H1 (cell line): Measurements from ENCODE around the gene SIGLEC12. TPM values are rescaled to one million over a fixed set of nuclear protein-coding genes. Genes with fewer than 3 reads are reported as not detected.

Experiments used
- CTCF ChIA-PET: fragments of 300-600 bp; sonication (Branson Sonifier 250); formaldehyde crosslinking; loops from one replicate; lab custom pipeline; 2021; ENCODE audit not compliant: partially characterized antibody; lab: Charles Lee
- POLR2A ChIA-PET: fragments of 300-600 bp; sonication (Branson Sonifier 250); formaldehyde crosslinking; loops from one replicate; lab custom pipeline; 2021; ENCODE audit warnings: inconsistent platforms; ENCODE audit not compliant: partially characterized antibody; lab: Charles Lee
- DNase-seq, 2 experiments: peaks; one replicate each; pipeline versions ENCODE4 v3.0.0 to v3.0.0-alpha.2; 2010 to 2022; ENCODE audit warnings: low spot score in 2 of 2, low read depth in 1 of 2, mixed read lengths in 1 of 2
- FAIRE-seq: peaks from 2 replicates; lab custom pipeline; 2011; peaks lifted over from hg19 to GRCh38; lab: Jason Lieb, UNC
- H2AFZ ChIP-seq: 2 replicates; pipeline ENCODE4 v1.8.1; 2012; ENCODE audit warnings: low read length, inconsistent platforms
- H2AK5ac ChIP-seq: 2 replicates; pipeline ENCODE4 v1.6.1; 2013; ENCODE audit warnings: low read depth, low read length
- H2BK120ac ChIP-seq: replicated peaks from 2 replicates; pipeline ENCODE3; 2013; ENCODE audit warnings: low read depth, low read length, inconsistent platforms
- H2BK12ac ChIP-seq: 2 replicates; pipeline ENCODE4 v1.6.1; 2013; ENCODE audit warnings: low read depth, low read length
- H2BK15ac ChIP-seq: 2 replicates; pipeline ENCODE4 v1.6.1; 2013; ENCODE audit warnings: low read length
- H2BK20ac ChIP-seq: 2 replicates; pipeline ENCODE4 v1.6.1; 2013; ENCODE audit warnings: low read length
- H2BK5ac ChIP-seq: 2 replicates; pipeline ENCODE4 v1.6.1; 2013; ENCODE audit warnings: low read depth, low read length
- H3K14ac ChIP-seq: 2 replicates; pipeline ENCODE4 v1.6.1; 2013; ENCODE audit warnings: inconsistent platforms; ENCODE audit not compliant: insufficient read length
- H3K18ac ChIP-seq: 2 replicates; pipeline ENCODE4 v1.6.1; 2013; ENCODE audit warnings: low read length; ENCODE audit errors: extremely low read depth
- H3K23ac ChIP-seq: 2 replicates; pipeline ENCODE4 v1.6.1; 2013; ENCODE audit warnings: inconsistent platforms; ENCODE audit not compliant: insufficient read length
- H3K23me2 ChIP-seq: 2 replicates; pipeline ENCODE4 v1.6.1; 2013; ENCODE audit warnings: low read depth, low read length
- H3K27ac ChIP-seq: 2 replicates; pipeline ENCODE4 v1.6.1; 2011; ENCODE audit warnings: low read depth, low read length, inconsistent platforms
- H3K27me3 ChIP-seq, 4 experiments: replicated peaks in 1 of 4; 1 replicate in 1 of 4; 2 replicates in 3 of 4; pipeline versions ENCODE4 v1.6.1 to v1.8.1; 2011 to 2013; ENCODE audit warnings: low read length in 3 of 4, mild to moderate bottlenecking in 3 of 4, inconsistent platforms in 2 of 4, mixed read lengths in 2 of 4, moderate library complexity in 1 of 4; ENCODE audit not compliant: control insufficient read depth in 3 of 4, insufficient read depth in 3 of 4; ENCODE audit errors: extremely low read depth in 1 of 4
- H3K36me3 ChIP-seq, 4 experiments: 2 replicates each; pipeline versions ENCODE4 v1.6.1 to v1.8.1; 2011 to 2013; ENCODE audit warnings: mild to moderate bottlenecking in 4 of 4, low read length in 3 of 4, moderate library complexity in 2 of 4, control low read depth in 1 of 4, inconsistent platforms in 1 of 4; ENCODE audit not compliant: insufficient read depth in 4 of 4, control insufficient read depth in 2 of 4
- H3K4ac ChIP-seq: replicated peaks from 2 replicates; pipeline ENCODE3; 2013; ENCODE audit warnings: low read length, low read depth, mixed read lengths, inconsistent platforms; ENCODE audit not compliant: insufficient read length
- H3K4me1 ChIP-seq, 4 experiments: replicated peaks in 1 of 4; 1 replicate in 1 of 4; 2 replicates in 3 of 4; pipeline versions ENCODE4 v1.6.1 to v1.8.1; 2011 to 2013; ENCODE audit warnings: low read length in 3 of 4, inconsistent platforms in 2 of 4, mixed read lengths in 1 of 4; ENCODE audit not compliant: insufficient read depth in 4 of 4, control insufficient read depth in 3 of 4
- H3K4me2 ChIP-seq, 2 experiments: 2 replicates each; pipeline versions ENCODE4 v1.6.1 to v1.8.1; 2011 to 2013; ENCODE audit warnings: low read depth in 2 of 2, low read length in 2 of 2, control low read depth in 1 of 2, inconsistent platforms in 1 of 2, mild to moderate bottlenecking in 1 of 2; ENCODE audit not compliant: insufficient read depth in 1 of 2
- H3K4me3 ChIP-seq, 4 experiments: fragments of 200-600, 300-600 bp in 1 of 4; sonication (generic), shearing (Covaris generic), sonication (Bioruptor Twin) in 1 of 4; 2 replicates each; pipeline versions ENCODE4 v1.5.1 to v1.8.1; 2011 to 2016; ENCODE audit warnings: low read length in 4 of 4, low read depth in 3 of 4, control low read depth in 2 of 4, inconsistent platforms in 2 of 4, mild to moderate bottlenecking in 2 of 4, mixed read lengths in 1 of 4, moderate library complexity in 1 of 4; ENCODE audit not compliant: insufficient read depth in 2 of 4; ENCODE audit errors: extremely low read depth in 1 of 4
- H3K56ac ChIP-seq: replicated peaks from 2 replicates; pipeline ENCODE3; 2013; ENCODE audit warnings: low read depth, mild to moderate bottlenecking, mixed read lengths, low read length, inconsistent platforms; ENCODE audit not compliant: insufficient read length
- H3K79me1 ChIP-seq: 2 replicates; pipeline ENCODE4 v1.6.1; 2013; ENCODE audit warnings: low read depth, low read length, control low read depth
- H3K79me2 ChIP-seq, 2 experiments: 2 replicates each; pipeline versions ENCODE4 v1.6.1 to v1.8.1; 2012 to 2013; ENCODE audit warnings: low read length in 2 of 2, mild to moderate bottlenecking in 2 of 2, inconsistent platforms in 1 of 2; ENCODE audit not compliant: insufficient read depth in 2 of 2, control insufficient read depth in 1 of 2
- H3K9ac ChIP-seq, 4 experiments: replicated peaks in 1 of 4; 1 replicate in 1 of 4; 2 replicates in 3 of 4; pipeline versions ENCODE4 v1.6.1 to v1.8.1; 2011 to 2013; ENCODE audit warnings: low read depth in 3 of 4, low read length in 3 of 4, control low read depth in 2 of 4, mild to moderate bottlenecking in 2 of 4, moderate library complexity in 2 of 4, inconsistent platforms in 1 of 4; ENCODE audit errors: extremely low read depth in 1 of 4
- H3K9me3 ChIP-seq, 2 experiments: 2 replicates each; pipeline versions ENCODE4 v1.6.1 to v1.8.1; 2012 to 2013; ENCODE audit warnings: mild to moderate bottlenecking in 2 of 2, moderate library complexity in 2 of 2, control low read depth in 1 of 2, inconsistent platforms in 1 of 2, low read depth in 1 of 2, low read length in 1 of 2, mixed read lengths in 1 of 2; ENCODE audit not compliant: insufficient read depth in 2 of 2
- H4K20me1 ChIP-seq, 2 experiments: replicated peaks in 1 of 2; 2 replicates each; pipeline versions ENCODE3 to v1.8.1; 2011 to 2013; ENCODE audit warnings: inconsistent platforms in 2 of 2, low read length in 2 of 2, mild to moderate bottlenecking in 1 of 2; ENCODE audit not compliant: insufficient read depth in 2 of 2, control insufficient read depth in 1 of 2
- H4K5ac ChIP-seq: 2 replicates; pipeline ENCODE4 v1.6.1; 2013; ENCODE audit warnings: low read length, low read depth, mixed read lengths, inconsistent platforms; ENCODE audit not compliant: insufficient read length
- H4K8ac ChIP-seq: 2 replicates; pipeline ENCODE4 v1.8.0; 2013; ENCODE audit warnings: mild to moderate bottlenecking, moderate library complexity, low read length, inconsistent platforms; ENCODE audit not compliant: insufficient read depth; ENCODE audit errors: extremely low read depth
- H4K91ac ChIP-seq: replicated peaks from 2 replicates; pipeline ENCODE3; 2013; ENCODE audit warnings: low read length, mixed read lengths, inconsistent platforms; ENCODE audit not compliant: insufficient read length
- BACH1 ChIP-seq: IDR thresholded peaks from 2 replicates; pipeline ENCODE4 v1.6.1; 2012; ENCODE audit warnings: low read length, improper control_type of control experiment
- CEBPB ChIP-seq: IDR thresholded peaks from 2 replicates; pipeline ENCODE4 v1.6.1; 2012; ENCODE audit warnings: low read depth, low read length
- WGBS, 2 experiments: shearing (Covaris generic) in 1 of 2; methylation state at CpG; one replicate each; pipeline versions ENCODE4 v1.1.6 to v1.1.7; 2013 to 2015; ENCODE audit warnings: low lambda C conversion rate in 2 of 2, mixed read lengths in 2 of 2, inconsistent platforms in 1 of 2, low coverage in 1 of 2, missing lambda C conversion rate in 1 of 2; ENCODE audit not compliant: insufficient replicate concordance in 2 of 2, insufficient coverage in 1 of 2, insufficient read length in 1 of 2; ENCODE audit errors: extremely low coverage in 1 of 2, missing lambda C conversion rate in 1 of 2; 5-methylcytosine and 5-hydroxymethylcytosine counted together
- polyA plus RNA-seq, 7 experiments: library from polyadenylated mRNA; depleted of rRNA in 3 of 7; stranded (reverse) in 5 of 7; unstranded in 2 of 7; fragments of >200 nt in 5 of 7; fragments of 200-250 nt in 2 of 7; gene quantifications; 1 replicate in 5 of 7; 2 replicates in 1 of 7; 4 replicates in 1 of 7; pipeline versions ENCODE4 v1.2.1 to v1.2.3, GENCODE V29; 2011 to 2013; ENCODE audit warnings: missing spikeins in 2 of 7, mixed read lengths in 2 of 7
- total RNA-seq: library from RNA; stranded (reverse); fragmentation: NEBNext Ultra II Directional; extraction: Animal tissue kit (Norgen Biotek cat#: 25700); gene quantifications from 2 replicates; pipeline ENCODE4 v1.2.1, GENCODE V29; 2021
- TF ChIP-seq, protein P1 (sequence below): IDR thresholded peaks from 2 replicates; pipeline ENCODE4 v1.6.1; 2011; ENCODE audit warnings: low read length, improper control_type of control experiment

The SIGLEC12 gene
- total and polyA plus RNA-seq, 2 of the 8 experiments (the other 6 are each of a cell fraction or from before 2014, with no cell fraction given): not detected

DNA sequence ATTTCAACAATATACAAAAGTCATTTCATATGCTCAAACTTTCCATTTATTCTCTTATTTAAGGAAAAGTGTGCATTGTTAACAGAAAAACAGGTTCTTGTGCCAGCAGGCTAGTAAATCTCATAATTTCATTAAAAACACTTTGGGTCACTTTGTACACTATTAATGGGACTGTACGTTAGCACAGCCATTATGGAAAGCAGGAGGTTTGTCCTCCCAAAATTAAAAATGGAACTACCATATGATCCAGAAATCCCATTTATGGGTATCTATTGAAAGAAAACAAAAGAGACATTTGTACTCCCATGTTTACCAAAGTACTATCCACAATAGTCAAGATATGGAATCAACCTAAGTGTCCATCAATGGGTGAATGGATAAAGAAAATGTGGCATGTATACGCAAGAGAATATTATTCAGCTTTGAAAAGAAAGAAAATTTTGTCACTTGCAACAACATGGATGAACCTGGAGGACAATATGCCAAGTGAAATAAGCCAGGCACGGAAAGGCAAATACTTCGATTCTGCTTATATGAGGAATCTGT, 38.3 kb upstream of the SIGLEC12 start:
- H2BK15ac ChIP-seq: no peak overlapping the region
- no peak overlapping the region for H3K18ac ChIP-seq
- DNase-seq: no peak
- no peaks in the 10 kb centered on the region for H3K27me3 ChIP-seq
- no peak overlapping the region for H3K4me2 ChIP-seq
- H3K14ac ChIP-seq: no peak overlapping the region
- no peak for FAIRE-seq
- no peaks in the 10 kb centered on the region for H3K36me3 ChIP-seq
- no peak overlapping the region for H3K23ac ChIP-seq
- H3K27ac ChIP-seq: no peak overlapping the region
- no peak overlapping the region for H2BK20ac ChIP-seq
- no peak overlapping the region for H3K9ac ChIP-seq
- H3K4ac ChIP-seq: no peak overlapping the region
- H3K79me1 ChIP-seq: no peaks in the 10 kb centered on the region
- H3K79me2 ChIP-seq: no peaks in the 10 kb centered on the region
- peaks cover 61 to 64% of the 10 kb centered on the region in 2 experiments for H3K9me3 ChIP-seq
- no peak overlapping the region for H2BK120ac ChIP-seq
- H3K4me3 ChIP-seq: no peak overlapping the region
- H2BK5ac ChIP-seq: no peak overlapping the region
- POLR2A ChIA-PET: no interaction called here
- no peak overlapping the region for H4K8ac ChIP-seq
- no peak overlapping the region for H2BK12ac ChIP-seq
- H4K5ac ChIP-seq: no peak overlapping the region
- H3K4me1 ChIP-seq: no peaks in the 10 kb centered on the region
- H2AK5ac ChIP-seq: no peak overlapping the region
- H2AFZ ChIP-seq: no peak overlapping the region
- no peaks in the 10 kb centered on the region for H4K20me1 ChIP-seq
- no peaks in the 10 kb centered on the region for H3K23me2 ChIP-seq
- H4K91ac ChIP-seq: no peak overlapping the region
- CTCF ChIA-PET: no interaction called here
- TF ChIP-seq BACH1 (no peak), CEBPB (no peak)
- TF ChIP-seq, protein P1, sequence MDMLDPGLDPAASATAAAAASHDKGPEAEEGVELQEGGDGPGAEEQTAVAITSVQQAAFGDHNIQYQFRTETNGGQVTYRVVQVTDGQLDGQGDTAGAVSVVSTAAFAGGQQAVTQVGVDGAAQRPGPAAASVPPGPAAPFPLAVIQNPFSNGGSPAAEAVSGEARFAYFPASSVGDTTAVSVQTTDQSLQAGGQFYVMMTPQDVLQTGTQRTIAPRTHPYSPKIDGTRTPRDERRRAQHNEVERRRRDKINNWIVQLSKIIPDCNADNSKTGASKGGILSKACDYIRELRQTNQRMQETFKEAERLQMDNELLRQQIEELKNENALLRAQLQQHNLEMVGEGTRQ: no peak
- TF ChIP-seq, all 59 proteins: peak for 0
- 74% methylated on average over 4 of the region's 4 CpGs; no CpG with 5 or more reads in 1 of the 2 experiments for WGBS, 2 experiments
- no peak overlapping the region for H3K56ac ChIP-seq
